MCF 10A (cell line): ENCODE measurements around the gene SNTB2. TPM values are rescaled to one million over a fixed set of nuclear protein-coding genes. Genes with fewer than 3 reads are reported as not detected.
A peak's percentile ranks its signal among the peaks of the same experiment; 100 is the strongest.
"Not testable (repeated sequence)": the region's sequence is repeated elsewhere in the genome, so short reads cannot be mapped to it uniquely, and the experiment has no call there.

ENCODE experiments used
- BruUV-seq: library from RNA; stranded (reverse); fragments of 400-500 nt; replicated peaks from 2 replicates; lab custom pipeline; 2021; lab: Mats Ljungman, UMichigan
- CTCF ChIA-PET: fragments of 300-600 bp; sonication (Branson Sonifier 250); formaldehyde crosslinking; extraction: SDS; loops from one replicate; lab custom pipeline; 2021; ENCODE audit warnings: antibody characterized with exemption, inconsistent platforms; lab: Yijun Ruan, JAX
- POLR2A ChIA-PET: fragments of 300-600, 350-650 bp; sonication (Branson Sonifier 250); formaldehyde crosslinking; extraction: SDS; loops from one replicate; lab custom pipeline; 2020; ENCODE audit warnings: antibody characterized with exemption, inconsistent platforms; lab: Yijun Ruan, JAX
- DNase-seq: peaks from one replicate; pipeline ENCODE4 v3.0.0-alpha.2; 2018; ENCODE audit not compliant: unreplicated experiment
- H3K27ac Mint-ChIP-seq: one replicate; pipeline ENCODE4 v1.8.0; 2022; ENCODE audit warnings: mild to moderate bottlenecking, low read depth, mixed read lengths; ENCODE audit not compliant: unreplicated experiment
- H3K27me3 Mint-ChIP-seq: one replicate; pipeline ENCODE4 v1.8.0; 2022; ENCODE audit warnings: mixed read lengths; ENCODE audit not compliant: insufficient read depth, unreplicated experiment
- H3K36me3 Mint-ChIP-seq: one replicate; pipeline ENCODE4 v1.8.0; 2022; ENCODE audit warnings: mild to moderate bottlenecking, moderate library complexity, mixed read lengths; ENCODE audit not compliant: insufficient read depth, unreplicated experiment
- H3K4me1 Mint-ChIP-seq: one replicate; pipeline ENCODE4 v1.8.0; 2022; ENCODE audit warnings: mixed read lengths; ENCODE audit not compliant: insufficient read depth, unreplicated experiment
- H3K4me3 Mint-ChIP-seq: one replicate; pipeline ENCODE4 v1.8.0; 2022; ENCODE audit warnings: mild to moderate bottlenecking, moderate library complexity, mixed read lengths; ENCODE audit not compliant: unreplicated experiment
- H3K9me3 Mint-ChIP-seq: one replicate; pipeline ENCODE4 v1.8.0; 2022; ENCODE audit warnings: mixed read lengths; ENCODE audit not compliant: unreplicated experiment
- CTCF ChIP-seq: fragments of 200-600 bp; IDR thresholded peaks from one replicate; pipeline ENCODE4 v1.8.0; 2022; ENCODE audit warnings: antibody characterized with exemption, mild to moderate bottlenecking; ENCODE audit not compliant: unreplicated experiment
- intact Hi-C: fragments of 100-400 bp; cut with micrococcal nuclease; formaldehyde crosslinking; loops from 2 replicates; pipeline ENCODE4 v1.14.1; 2022
- total RNA-seq: library from RNA; stranded (reverse); gene quantifications from 2 replicates; pipeline ENCODE4 v1.2.3, GENCODE V29; 2022

Gene SNTB2
- total RNA-seq, 1 experiment from 2014 or later, result 20.2 TPM

GRCh38 chr16:69141936-69142335 lies 45.0 kb upstream of the SNTB2 start:
- Mint-ChIP-seq H3K36me3 (peaks cover 88% of the 10 kb centered on the region), H3K27ac (peak overlapping the region; percentile 63)

GRCh38 chr16:69143116-69143515 lies 43.8 kb upstream of the SNTB2 start:
- Mint-ChIP-seq H3K27ac (no peak overlapping the region), H3K4me1 (no peaks in the 10 kb centered on the region), H3K9me3 (no peaks in the 10 kb centered on the region), H3K4me3 (no peak overlapping the region), H3K36me3 (peaks cover 85% of the 10 kb centered on the region), H3K27me3 (no peaks in the 10 kb centered on the region)
- ChIA-PET CTCF (no interaction called here), POLR2A (interaction anchor here (1.3 kb wide), 1 partner anchor 30 kb away, joined by 4 read pairs; no protein-coding TSS in a partner anchor)
- intact Hi-C loops, result no loop called here
- no peak for DNase-seq
- TF ChIP-seq CTCF, result no peak
- BruUV-seq, result no TSS peak

More at GRCh38 chr16:69141936-69142335, 45.0 kb upstream of the SNTB2 start:
- H3K4me3 Mint-ChIP-seq, result no peak overlapping the region
- no TSS peak for BruUV-seq
- H3K27me3 Mint-ChIP-seq, result no peaks in the 10 kb centered on the region
- DNase-seq, result no peak
- intact Hi-C loops, result no loop called here
- H3K9me3 Mint-ChIP-seq, result no peaks in the 10 kb centered on the region
- TF ChIP-seq CTCF, result no peak
- ChIA-PET POLR2A (interaction anchor here (0.6 to 1.3 kb wide), 4 partner anchors 9 to 46 kb away, joined by 3 to 8 read pairs (median 4); partner anchors contain the start of genes CHTF8 and UTP4), CTCF (no interaction called here)
- H3K4me1 Mint-ChIP-seq, result no peaks in the 10 kb centered on the region

DNA sequence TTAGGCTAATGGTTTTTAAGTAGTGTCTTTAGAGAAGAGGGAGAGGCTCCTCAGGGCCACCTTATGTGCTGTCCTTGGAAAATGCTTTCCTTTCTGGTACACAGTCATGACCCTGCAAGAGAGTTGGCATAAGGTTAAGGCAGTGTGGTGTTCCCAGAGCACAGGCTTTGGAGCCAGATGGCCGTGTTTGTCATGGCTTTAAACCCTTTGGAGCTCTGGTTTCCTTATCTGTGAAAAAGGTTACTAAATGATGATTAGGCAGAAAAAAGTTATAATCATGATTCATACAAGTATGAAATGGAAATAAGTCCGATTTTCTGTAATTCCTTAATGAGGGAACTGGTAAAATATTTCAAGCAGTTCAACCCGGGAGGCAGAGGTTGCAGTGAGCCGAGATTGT lies 41.3 kb upstream of the SNTB2 start:
- H3K27ac Mint-ChIP-seq, result no peak overlapping the region
- no peak overlapping the region for H3K4me3 Mint-ChIP-seq
- no peaks in the 10 kb centered on the region for H3K9me3 Mint-ChIP-seq
- TF ChIP-seq CTCF, result no peak
- intact Hi-C loops, result no loop called here
- BruUV-seq, result no TSS peak
- POLR2A ChIA-PET, result interaction anchor here (0.9 kb wide), 1 partner anchor 12 kb away, joined by 3 read pairs; no protein-coding TSS in a partner anchor
- CTCF ChIA-PET, result interaction anchor here (0.6 to 0.8 kb wide), 5 partner anchors 31 to 618 kb away, joined by 3 to 5 read pairs (median 3); no protein-coding TSS in a partner anchor
- H3K4me1 Mint-ChIP-seq, result no peaks in the 10 kb centered on the region
- DNase-seq, result no peak
- no peaks in the 10 kb centered on the region for H3K27me3 Mint-ChIP-seq
- peaks cover 79% of the 10 kb centered on the region for H3K36me3 Mint-ChIP-seq

DNA sequence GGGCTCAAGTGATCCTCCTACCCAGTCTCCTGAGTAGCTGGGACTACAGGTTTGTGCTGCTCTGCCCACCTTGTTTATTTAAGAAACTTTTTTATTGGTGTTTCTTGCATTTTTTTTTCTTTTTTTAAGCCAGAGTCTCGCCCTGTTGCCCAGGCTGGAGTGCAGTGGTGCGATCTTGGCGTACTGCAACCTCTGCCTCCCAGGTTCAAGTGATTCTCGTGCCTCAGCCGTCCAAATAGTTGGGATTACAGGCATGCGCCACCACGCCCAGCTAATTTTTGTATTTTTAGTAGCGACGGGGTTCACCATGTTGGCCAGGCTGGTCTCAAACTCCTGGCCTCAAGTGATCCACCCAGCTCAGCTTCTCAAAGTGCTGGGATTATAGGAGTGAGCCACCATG lies 37.3 kb upstream of the SNTB2 start:
- BruUV-seq, H3K27ac Mint-ChIP-seq, H3K4me3 Mint-ChIP-seq, DNase-seq, H3K4me1 Mint-ChIP-seq, H3K27me3 Mint-ChIP-seq, H3K9me3 Mint-ChIP-seq: not testable (repeated sequence)
- POLR2A ChIA-PET, result interaction anchor here (0.6 to 2.2 kb wide), 8 partner anchors 17 to 162 kb away, joined by 4 to 7 read pairs (median 5); partner anchors contain the start of genes CHTF8 and UTP4
- intact Hi-C loops, result loop anchor here (1.0 kb wide), 3 partner anchors 38 to 162 kb away; partner anchors contain the start of genes SNTB2 and VPS4A
- H3K36me3 Mint-ChIP-seq, result peaks cover 85% of the 10 kb centered on the region
- CTCF ChIA-PET, result interaction anchor here (0.6 to 4.4 kb wide), 19 partner anchors 9 to 700 kb away, joined by 3 to 54 read pairs (median 4); partner anchors contain the start of gene VPS4A
